ENCODE measurements around the gene SDF2L1.

Gene SDF2L1

GRCh38 chr22:21598302-21598701, 43.8 kb upstream of the SDF2L1 start:
- Mint-ChIP-seq H3K27me3 (ENCODE audit: low read depth) (no peaks in the 10 kb centered on the region), H3K4me3 (no peak overlapping the region), H3K27ac (no peak overlapping the region), H3K36me3 (ENCODE audit: low read depth) (peaks cover 51% of the 10 kb centered on the region), H3K9me3 (no peaks in the 10 kb centered on the region), H3K4me1 (no peaks in the 10 kb centered on the region)
- TF ChIP-seq CTCF (IDR thresholded peaks at IDR 0.05; ENCODE audit: unreplicated experiment in 3 of 3) = no peak

- Mint-ChIP-seq H3K9me3 (no peaks in the 10 kb centered on the region), H3K4me3 (no peak overlapping the region), H3K4me1 (no peaks in the 10 kb centered on the region), H3K27me3 (ENCODE audit: low read depth) (no peaks in the 10 kb centered on the region), H3K36me3 (ENCODE audit: low read depth) (peaks cover 42% of the 10 kb centered on the region), H3K27ac (no peak overlapping the region)
- TF ChIP-seq CTCF (IDR thresholded peaks at IDR 0.05; ENCODE audit: unreplicated experiment in 3 of 3) = no peak
Observed at GRCh38 chr22:21599053-21599893, 42.8 kb upstream of the SDF2L1 start.

- no peak overlapping the region for H3K4me3 Mint-ChIP-seq
- no peaks in the 10 kb centered on the region for H3K27me3 Mint-ChIP-seq (ENCODE audit: low read depth)
- no peaks in the 10 kb centered on the region for H3K9me3 Mint-ChIP-seq
- H3K27ac Mint-ChIP-seq = no peak overlapping the region
- peaks cover 20% of the 10 kb centered on the region for H3K36me3 Mint-ChIP-seq (ENCODE audit: low read depth)
- TF ChIP-seq CTCF (IDR thresholded peaks at IDR 0.05; ENCODE audit: unreplicated experiment in 3 of 3) = no peak
- H3K4me1 Mint-ChIP-seq = no peaks in the 10 kb centered on the region
Observed at GRCh38 chr22:21602579-21602978, 39.5 kb upstream of the SDF2L1 start.

- Mint-ChIP-seq H3K27ac (no peak overlapping the region), H3K27me3 (ENCODE audit: low read depth) (no peaks in the 10 kb centered on the region), H3K36me3 (ENCODE audit: low read depth) (peaks cover 18% of the 10 kb centered on the region), H3K4me1 (no peaks in the 10 kb centered on the region), H3K4me3 (no peak overlapping the region), H3K9me3 (no peaks in the 10 kb centered on the region)
- TF ChIP-seq CTCF (IDR thresholded peaks at IDR 0.05; ENCODE audit: unreplicated experiment in 3 of 3) = no peak
Observed at GRCh38 chr22:21603973-21604372, 38.1 kb upstream of the SDF2L1 start.

- Mint-ChIP-seq H3K4me1 (no peaks in the 10 kb centered on the region), H3K27me3 (ENCODE audit: low read depth) (no peaks in the 10 kb centered on the region), H3K27ac (no peak overlapping the region), H3K9me3 (no peaks in the 10 kb centered on the region), H3K36me3 (ENCODE audit: low read depth) (peaks cover 20% of the 10 kb centered on the region), H3K4me3 (no peak overlapping the region)
- TF ChIP-seq CTCF (IDR thresholded peaks at IDR 0.05; ENCODE audit: unreplicated experiment in 3 of 3) = no peak
Observed at GRCh38 chr22:21605887-21606564, 36.1 kb upstream of the SDF2L1 start.

All from nephron (organoid).